NCI-H1092 (cell line): Measurements from ENCODE around the gene IL1F10.
"Not testable (repeated sequence)": the region's sequence is repeated elsewhere in the genome, so short reads cannot be mapped to it uniquely, and the experiment has no call there.

Experiments
- DNase-seq: peaks from one replicate; lab custom pipeline; 2025; lab: John Stamatoyannopoulos, UW

Gene IL1F10

DNA sequence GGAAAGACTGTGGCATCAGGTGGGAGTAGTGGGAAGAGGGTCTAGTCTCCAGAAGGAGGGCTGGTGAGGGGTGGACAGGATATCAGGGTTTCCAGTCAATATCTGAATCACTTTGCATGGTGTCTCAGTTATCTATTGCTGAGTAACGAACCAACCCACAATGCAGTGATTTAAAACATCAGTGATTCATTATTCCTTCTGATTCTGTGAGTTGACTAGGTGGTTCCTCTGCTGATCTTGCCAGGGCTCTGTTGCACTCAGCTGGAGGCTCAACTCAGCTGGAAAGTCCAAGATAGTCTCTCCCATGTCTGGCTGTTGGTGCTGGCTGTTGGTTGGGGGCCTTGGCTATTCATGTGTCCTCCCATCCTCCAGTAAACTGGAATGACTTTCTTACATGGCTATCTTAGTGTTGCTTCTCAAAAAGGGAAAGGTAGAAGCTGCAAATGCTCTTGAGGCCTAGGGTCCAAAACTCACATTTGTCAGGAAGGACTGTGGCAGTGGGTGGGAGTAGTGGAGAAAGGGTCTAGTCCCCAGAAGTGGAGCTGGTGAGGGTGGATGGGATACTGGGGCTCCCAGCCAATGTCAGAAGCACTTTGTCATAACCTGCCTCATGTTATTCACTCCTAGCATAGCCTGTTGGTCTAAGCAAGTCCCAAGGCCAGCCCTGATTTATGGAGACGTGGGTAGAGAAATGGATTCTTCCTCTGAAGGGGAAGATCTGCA lies 13.9 kb downstream of the IL1F10 start:
- DNase-seq: no peak

- no peak for DNase-seq
Observed at GRCh38 chr2:113083296-113083695, 15.5 kb downstream of the IL1F10 start.

GRCh38 chr2:113084249-113085000 lies 16.7 kb downstream of the IL1F10 start:
- DNase-seq: no peak

- no peak for DNase-seq
Observed at GRCh38 chr2:113085542-113085941, 17.8 kb downstream of the IL1F10 start.

- DNase-seq: no peak
Observed at GRCh38 chr2:113088213-113088992, 20.6 kb downstream of the IL1F10 start.

DNA sequence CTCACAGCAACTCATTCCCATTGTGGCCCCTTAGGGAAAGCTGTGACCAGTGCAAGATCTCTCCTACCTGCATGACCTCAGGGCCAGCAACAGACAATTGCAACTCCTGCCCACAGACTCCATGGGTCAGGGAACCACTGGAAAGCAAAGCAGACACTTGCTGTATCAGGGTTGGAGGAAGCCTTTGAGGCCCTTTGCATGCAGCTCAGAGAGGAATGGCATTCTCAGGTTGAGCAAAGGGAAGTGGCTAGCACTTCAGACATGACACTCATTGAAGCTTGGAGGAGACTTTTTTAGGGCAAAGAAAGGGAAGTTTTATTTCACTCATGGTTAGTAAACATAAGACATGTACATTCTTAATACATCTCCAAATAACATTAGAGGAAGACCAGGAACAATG lies 22.1 kb downstream of the IL1F10 start:
- no peak for DNase-seq

DNA sequence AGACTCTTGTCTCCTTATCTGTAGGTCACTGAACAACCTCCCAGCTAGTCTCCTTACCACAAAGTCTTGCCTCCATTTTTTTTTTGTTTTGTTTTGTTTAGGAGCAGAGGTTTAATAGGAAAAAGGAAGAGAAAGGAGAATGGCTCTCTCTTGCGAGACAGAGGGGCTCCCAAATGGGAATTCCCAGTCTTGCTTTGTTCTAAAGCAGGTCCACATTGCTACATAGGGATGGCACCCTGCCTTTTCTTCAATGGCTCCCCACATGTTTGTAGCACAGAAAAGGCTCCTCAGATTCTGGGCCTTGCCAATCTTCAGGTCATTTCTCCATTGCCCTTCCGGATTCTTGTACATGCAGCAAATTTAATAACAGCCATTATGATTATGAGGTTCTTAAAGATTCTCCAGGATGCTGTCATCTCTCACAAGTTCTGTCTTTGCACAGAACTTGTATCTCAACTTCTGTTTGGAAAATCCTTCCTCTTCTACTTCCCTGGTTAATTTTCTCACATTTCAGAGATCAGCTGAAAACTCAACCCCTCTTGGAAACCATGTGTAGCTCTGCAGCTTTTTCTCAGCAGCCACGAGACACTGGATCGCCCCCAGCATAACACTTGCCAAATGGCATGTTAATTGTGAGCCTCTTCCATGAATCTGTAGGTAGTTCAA lies 23.6 kb downstream of the IL1F10 start:
- DNase-seq: no peak

- DNase-seq: no peak
Observed at GRCh38 chr2:113092864-113093612, 25.3 kb downstream of the IL1F10 start.

DNA sequence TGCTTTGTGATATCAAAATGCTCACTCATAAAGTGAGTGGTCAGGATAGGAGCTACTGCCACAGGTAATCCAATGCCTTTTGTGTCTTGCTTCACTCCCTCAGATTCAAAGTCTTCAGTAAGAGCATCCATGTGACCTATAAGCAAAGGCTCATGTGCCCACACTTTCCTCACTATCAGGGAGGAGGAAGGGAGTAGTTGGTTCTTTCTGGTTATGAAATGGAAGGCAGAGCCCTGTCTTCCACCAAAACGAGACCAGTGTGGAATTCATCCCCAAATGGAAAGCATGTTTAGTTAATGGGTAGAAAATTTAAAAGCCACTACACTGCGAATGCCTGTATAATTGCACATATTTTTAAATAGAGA lies 25.8 kb downstream of the IL1F10 start:
- no peak for DNase-seq

DNA sequence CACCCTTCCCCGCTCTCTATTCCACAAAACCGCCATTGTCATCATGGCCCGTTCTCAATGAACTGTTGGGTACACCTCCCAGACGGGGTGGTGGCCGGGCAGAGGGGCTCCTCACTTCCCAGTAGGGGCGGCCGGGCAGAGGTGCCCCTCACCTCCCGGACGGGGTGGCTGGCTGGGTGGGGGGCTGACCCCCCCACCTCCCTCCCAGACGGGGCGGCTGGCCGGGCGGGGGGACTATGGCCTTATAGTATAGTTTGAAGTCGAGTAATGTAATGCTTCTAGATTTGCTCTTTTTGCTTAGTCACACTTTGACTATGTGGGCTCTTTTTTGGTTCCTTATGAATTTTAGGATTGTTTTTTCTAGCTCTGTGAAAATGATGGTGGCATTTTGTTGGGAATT lies 28.5 kb downstream of the IL1F10 start:
- not testable (repeated sequence) for DNase-seq

- not testable (repeated sequence) for DNase-seq
Observed at GRCh38 chr2:113096842-113097618, 29.3 kb downstream of the IL1F10 start.

GRCh38 chr2:113098041-113098440 lies 30.3 kb downstream of the IL1F10 start:
- DNase-seq: no peak

DNA sequence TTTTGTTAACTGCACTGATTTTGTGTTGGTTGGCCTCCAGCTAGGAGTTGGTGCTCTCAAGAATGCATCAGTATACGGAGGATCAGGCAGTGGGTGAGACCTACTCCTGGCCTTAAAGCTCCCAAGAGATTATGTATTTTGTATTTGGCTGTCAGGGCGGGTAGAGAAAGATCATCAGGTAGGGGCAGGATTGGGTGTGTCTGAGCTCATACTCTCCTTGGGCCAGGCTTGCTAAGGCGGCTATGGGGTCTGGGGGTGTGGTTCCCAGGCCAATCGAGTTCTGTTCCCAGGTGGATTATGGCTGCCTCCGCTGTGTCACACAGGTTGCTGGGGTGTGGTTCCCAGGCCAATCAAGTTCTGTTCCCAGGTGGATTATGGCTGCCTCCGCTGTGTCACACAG lies 30.8 kb downstream of the IL1F10 start:
- DNase-seq: no peak

- no peak for DNase-seq
Observed at GRCh38 chr2:113102133-113102532, 34.4 kb downstream of the IL1F10 start.

- no peak for DNase-seq
Observed at GRCh38 chr2:113103277-113103676, 35.5 kb downstream of the IL1F10 start.

- DNase-seq: no peak
Observed at GRCh38 chr2:113104054-113104611, 36.4 kb downstream of the IL1F10 start.

- no peak for DNase-seq
Observed at GRCh38 chr2:113105047-113105785, 37.4 kb downstream of the IL1F10 start.

DNA sequence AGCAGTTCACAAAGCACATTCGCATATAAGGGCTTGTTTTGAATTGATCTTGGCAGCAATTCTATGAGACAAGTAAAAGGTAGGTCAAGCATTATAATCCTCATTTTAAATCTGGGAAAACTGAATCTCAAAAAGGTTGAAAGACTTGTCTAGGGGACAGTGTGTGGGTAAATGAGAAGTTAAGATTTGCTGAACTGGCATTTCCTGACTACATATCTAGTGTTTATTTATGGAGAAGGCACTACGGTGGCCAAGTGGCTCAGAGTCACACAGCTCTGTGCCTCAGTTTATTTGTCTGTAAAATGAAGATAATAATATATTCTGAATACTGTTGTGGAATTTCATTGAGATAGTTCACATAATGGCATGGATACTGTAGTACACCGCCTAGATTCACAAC lies 43.4 kb downstream of the IL1F10 start:
- no peak for DNase-seq

- no peak for DNase-seq
Observed at GRCh38 chr2:113111823-113112287, 44.1 kb downstream of the IL1F10 start.

DNA sequence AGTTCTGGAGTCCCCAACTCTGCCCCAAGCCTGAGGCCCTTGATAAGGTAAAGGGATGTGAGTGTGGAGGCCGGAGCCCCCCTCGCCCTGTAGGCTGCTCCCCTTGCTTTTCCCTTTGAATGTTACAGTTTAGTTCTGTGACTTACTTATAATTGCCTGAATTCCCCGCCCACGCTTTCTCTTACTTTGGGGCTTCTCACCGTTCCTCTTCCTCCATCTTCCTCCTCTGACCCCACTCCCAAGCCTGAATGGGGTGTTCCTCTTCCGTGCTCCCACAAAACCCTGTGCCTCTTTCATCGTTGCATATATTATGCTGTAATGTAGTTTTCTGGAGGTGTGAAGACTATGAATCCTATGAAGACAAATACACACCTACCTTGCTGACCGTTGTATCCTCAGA lies 44.7 kb downstream of the IL1F10 start:
- no peak for DNase-seq
